Activated CD4-positive, CD25-positive, alpha-beta regulatory T cell treated with anti-CD3 and anti-CD28 coated beads, Interleukin-2, amount 50 U/mL, for 16 hours (primary cell): ENCODE data around the gene NXF1.
A peak's percentile ranks its signal among the peaks of the same experiment; 100 is the strongest.
"Not testable (repeated sequence)": the region's sequence is repeated elsewhere in the genome, so short reads cannot be mapped to it uniquely, and the experiment has no call there.

Experiments used
- DNase-seq: peaks from one replicate; pipeline ENCODE4 v3.0.0-alpha.2; 2020; ENCODE audit warnings: low read depth, low spot score

Gene NXF1

GRCh38 chr11:62805076-62805892 is at the start of gene NXF1:
NXF1 (minus strand) TSS chr11:62805440; CDS start chr11:62805356, 84 bp downstream.
- peak; percentile 90 for DNase-seq

- DNase-seq, result no peak
Observed at GRCh38 chr11:62854013-62854824, 49.0 kb upstream of the NXF1 start.

- DNase-seq, result no peak
Observed at GRCh38 chr11:62853279-62853965, 48.2 kb upstream of the NXF1 start.

- no peak for DNase-seq
Observed at GRCh38 chr11:62852523-62853188, 47.4 kb upstream of the NXF1 start.

GRCh38 chr11:62851807-62852522 is 46.7 kb upstream of the NXF1 start:
- DNase-seq, result no peak

- DNase-seq, result no peak
Observed at GRCh38 chr11:62850911-62851806, 45.9 kb upstream of the NXF1 start.

GRCh38 chr11:62847767-62848314 is 42.6 kb upstream of the NXF1 start:
- DNase-seq, result no peak

GRCh38 chr11:62846177-62846576 is 40.9 kb upstream of the NXF1 start:
- DNase-seq, result no peak

- no peak for DNase-seq
Observed at GRCh38 chr11:62844154-62844553, 38.9 kb upstream of the NXF1 start.

- no peak for DNase-seq
Observed at GRCh38 chr11:62843466-62843865, 38.2 kb upstream of the NXF1 start.

GRCh38 chr11:62842891-62843290 is 37.7 kb upstream of the NXF1 start:
- DNase-seq, result not testable (repeated sequence)

- DNase-seq, result no peak
Observed at GRCh38 chr11:62842171-62842741, 37.0 kb upstream of the NXF1 start.

GRCh38 chr11:62841361-62842170 is 36.3 kb upstream of the NXF1 start:
- DNase-seq, result peak; percentile 75

GRCh38 chr11:62840721-62841360 is 35.6 kb upstream of the NXF1 start:
- peak; percentile 61 for DNase-seq

- peak; percentile 89 for DNase-seq
Observed at GRCh38 chr11:62839050-62839945, 34.1 kb upstream of the NXF1 start, which contains the start of gene WDR74. WDR74 (minus strand) TSS chr11:62839590; CDS start chr11:62839570, 20 bp downstream.

GRCh38 chr11:62835336-62835735 is 30.1 kb upstream of the NXF1 start:
- no peak for DNase-seq
